Skin of body (tissue), 2 donors: ENCODE results near the gene DLAT. TPM values are rescaled to one million over a fixed set of nuclear protein-coding genes. Genes with fewer than 3 reads are reported as not detected.
"Not testable (repeated sequence)": the region's sequence is repeated elsewhere in the genome, so short reads cannot be mapped to it uniquely, and the experiment has no call there.

Experiments
- DNase-seq: peaks from one replicate; lab custom pipeline; 2025; lab: John Stamatoyannopoulos, UW
- total RNA-seq: library from RNA; depleted of rRNA; stranded (reverse); fragments of >200 nt; gene quantifications from one replicate; pipeline ENCODE4 v1.2.3, GENCODE V29; 2014

The DLAT gene
- total RNA-seq: 28.2 TPM

- DNase-seq: peak; percentile 75
Measured at GRCh38 chr11:112024773-112025678, at the start of gene DLAT. Gene DLAT (plus strand): TSS chr11:112025408. CDS start chr11:112025473, 65 bp downstream.

GRCh38 chr11:111976119-111976766 lies 49.0 kb upstream of the DLAT start:
- DNase-seq: no peak

- DNase-seq: no peak
Measured at GRCh38 chr11:111976767-111977145, 48.5 kb upstream of the DLAT start.

GRCh38 chr11:111977146-111978027 lies 47.8 kb upstream of the DLAT start:
- DNase-seq: no peak

GRCh38 chr11:111978028-111978771 lies 47.0 kb upstream of the DLAT start:
- peak; percentile 71 for DNase-seq

- no peak for DNase-seq
Measured at GRCh38 chr11:111980062-111980461, 45.1 kb upstream of the DLAT start.

- no peak for DNase-seq
Measured at GRCh38 chr11:111981270-111981669, 43.9 kb upstream of the DLAT start.

- DNase-seq: no peak
Measured at GRCh38 chr11:111982019-111982464, 43.2 kb upstream of the DLAT start.

- DNase-seq: no peak
Measured at GRCh38 chr11:111982541-111983186, 42.5 kb upstream of the DLAT start.

- no peak for DNase-seq
Measured at GRCh38 chr11:111983187-111983986, 41.8 kb upstream of the DLAT start.

- DNase-seq: no peak
Measured at GRCh38 chr11:111986589-111986988, 38.6 kb upstream of the DLAT start.

GRCh38 chr11:111990381-111990780 lies 34.8 kb upstream of the DLAT start:
- no peak for DNase-seq

- no peak for DNase-seq
Measured at GRCh38 chr11:111992206-111992855, 32.9 kb upstream of the DLAT start.

GRCh38 chr11:111996129-111996528 lies 29.1 kb upstream of the DLAT start:
- no peak for DNase-seq

GRCh38 chr11:111996669-111997068 lies 28.5 kb upstream of the DLAT start:
- not testable (repeated sequence) for DNase-seq

GRCh38 chr11:111999111-111999510 lies 26.1 kb upstream of the DLAT start:
- no peak for DNase-seq

- DNase-seq: no peak
Measured at GRCh38 chr11:112000703-112001102, 24.5 kb upstream of the DLAT start.

GRCh38 chr11:112002491-112003216 lies 22.6 kb upstream of the DLAT start:
- DNase-seq: no peak
